GM12864 (cell line): ENCODE data around the gene MICAL3.

Source experiments
- DNase-seq: peaks from one replicate; pipeline ENCODE4 v3.0.0-alpha.2; 2011; ENCODE audit warnings: low read depth
- H3K4me3 ChIP-seq: 2 replicates; pipeline ENCODE4 v1.5.1; 2011; ENCODE audit warnings: mild to moderate bottlenecking, low read depth, low read length, control low read depth
- TF ChIP-seq, protein P1 (sequence below): IDR thresholded peaks from 2 replicates; pipeline ENCODE4 v1.5.1; 2011; ENCODE audit warnings: low read depth, mild to moderate bottlenecking, moderate library complexity, low read length, control low read depth, inconsistent platforms; ENCODE audit errors: missing control alignments

Gene MICAL3

DNA sequence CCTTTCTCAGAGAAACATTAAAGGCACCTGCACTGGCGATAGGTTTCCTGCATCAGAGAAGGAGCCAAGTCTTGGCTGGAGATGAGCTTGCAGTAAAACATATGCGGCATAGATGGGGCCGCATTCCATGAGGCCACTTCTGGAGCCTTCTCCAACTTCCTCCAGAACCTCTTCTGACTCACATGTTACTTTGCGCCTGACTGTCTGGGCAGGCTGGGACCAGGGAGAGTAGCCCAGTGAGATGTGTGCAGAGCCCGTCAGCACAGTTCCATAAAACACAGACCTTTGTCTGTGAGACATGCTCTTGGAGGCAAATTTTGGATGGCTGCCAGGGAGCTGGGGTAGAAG lies 194.7 kb downstream of the MICAL3 start:
- no peak for DNase-seq
- TF ChIP-seq, protein P1, sequence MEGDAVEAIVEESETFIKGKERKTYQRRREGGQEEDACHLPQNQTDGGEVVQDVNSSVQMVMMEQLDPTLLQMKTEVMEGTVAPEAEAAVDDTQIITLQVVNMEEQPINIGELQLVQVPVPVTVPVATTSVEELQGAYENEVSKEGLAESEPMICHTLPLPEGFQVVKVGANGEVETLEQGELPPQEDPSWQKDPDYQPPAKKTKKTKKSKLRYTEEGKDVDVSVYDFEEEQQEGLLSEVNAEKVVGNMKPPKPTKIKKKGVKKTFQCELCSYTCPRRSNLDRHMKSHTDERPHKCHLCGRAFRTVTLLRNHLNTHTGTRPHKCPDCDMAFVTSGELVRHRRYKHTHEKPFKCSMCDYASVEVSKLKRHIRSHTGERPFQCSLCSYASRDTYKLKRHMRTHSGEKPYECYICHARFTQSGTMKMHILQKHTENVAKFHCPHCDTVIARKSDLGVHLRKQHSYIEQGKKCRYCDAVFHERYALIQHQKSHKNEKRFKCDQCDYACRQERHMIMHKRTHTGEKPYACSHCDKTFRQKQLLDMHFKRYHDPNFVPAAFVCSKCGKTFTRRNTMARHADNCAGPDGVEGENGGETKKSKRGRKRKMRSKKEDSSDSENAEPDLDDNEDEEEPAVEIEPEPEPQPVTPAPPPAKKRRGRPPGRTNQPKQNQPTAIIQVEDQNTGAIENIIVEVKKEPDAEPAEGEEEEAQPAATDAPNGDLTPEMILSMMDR, result no peak
- H3K4me3 ChIP-seq, result no peak overlapping the region

- H3K4me3 ChIP-seq, result no peak overlapping the region
- TF ChIP-seq, protein P1, result no peak
- no peak for DNase-seq
Measured at GRCh38 chr22:17828502-17829080, 195.8 kb downstream of the MICAL3 start.

DNA sequence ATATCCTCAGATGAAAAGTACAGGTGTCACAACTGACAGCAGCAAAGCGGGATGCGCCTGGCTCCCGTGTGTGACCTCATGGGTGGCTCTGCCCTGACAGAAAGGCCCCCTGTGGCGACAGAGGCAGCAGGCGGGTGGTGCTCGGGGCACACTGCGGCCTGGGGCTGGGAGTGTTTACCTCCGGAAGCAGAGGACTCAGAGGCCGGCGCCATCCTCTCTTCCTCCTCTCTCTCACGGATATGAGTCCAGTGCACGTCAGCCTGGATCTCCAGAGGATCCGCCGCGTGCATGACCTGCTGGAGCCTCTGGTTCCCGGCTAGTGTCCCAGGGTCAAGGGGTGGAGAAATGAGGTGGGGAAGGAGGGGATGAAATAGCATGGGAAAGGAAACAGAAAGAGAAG lies 196.9 kb downstream of the MICAL3 start:
- TF ChIP-seq, protein P1, result no peak

GRCh38 chr22:17825876-17826550 lies 198.3 kb downstream of the MICAL3 start:
- TF ChIP-seq, protein P1, result no peak
- H3K4me3 ChIP-seq, result no peak overlapping the region
- DNase-seq, result no peak

More for the DNA sequence above, 196.9 kb downstream of the MICAL3 start:
- H3K4me3 ChIP-seq, result no peak overlapping the region
- no peak for DNase-seq

DNA sequence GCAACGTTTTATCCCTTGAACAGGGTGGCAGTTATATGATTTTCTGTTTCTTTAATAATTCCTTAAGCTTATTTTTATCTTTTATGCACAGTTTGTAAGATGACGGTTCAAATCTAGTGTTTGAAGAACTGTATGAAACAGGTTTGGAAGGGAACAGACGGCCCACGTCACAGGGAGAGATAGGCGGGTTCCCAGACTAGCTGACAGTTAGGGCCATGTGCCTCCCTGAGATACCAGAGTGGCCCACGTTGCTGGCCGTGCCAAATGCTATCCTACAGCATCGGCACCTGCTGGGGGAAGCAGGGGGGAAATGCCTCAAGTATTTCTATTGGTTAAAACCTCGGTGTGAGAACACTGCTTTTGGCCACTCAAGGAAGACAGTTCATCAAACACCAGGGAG lies 199.9 kb downstream of the MICAL3 start:
- no peak for DNase-seq
- TF ChIP-seq, protein P1, result no peak
- no peak overlapping the region for H3K4me3 ChIP-seq

DNA sequence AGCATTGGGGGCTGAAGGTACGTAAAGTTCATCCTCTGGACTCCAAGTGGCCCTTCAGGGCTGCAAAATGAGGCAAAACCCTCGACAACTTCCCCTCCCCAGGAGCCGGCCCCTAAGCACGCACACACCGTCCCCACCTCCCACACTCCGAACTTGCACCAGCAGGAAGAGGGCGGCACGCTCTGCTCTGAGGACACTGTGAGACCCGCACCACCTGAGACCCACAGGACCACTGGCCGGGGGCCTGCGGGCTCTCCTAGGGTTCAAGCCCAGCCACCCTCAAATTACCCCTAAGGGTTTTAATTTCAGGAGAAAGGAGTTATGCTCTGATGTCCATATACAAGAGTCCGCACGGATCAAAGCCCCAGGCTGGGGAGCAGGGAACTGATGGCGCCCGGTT lies 200.4 kb downstream of the MICAL3 start:
- H3K4me3 ChIP-seq, result no peak overlapping the region
- TF ChIP-seq, protein P1, result no peak
- no peak for DNase-seq

GRCh38 chr22:17823226-17823625 lies 201.1 kb downstream of the MICAL3 start:
- DNase-seq, result no peak

More at GRCh38 chr22:17823226-17823625, 201.1 kb downstream of the MICAL3 start:
- TF ChIP-seq, protein P1, result no peak
- no peak overlapping the region for H3K4me3 ChIP-seq
